HT1080 (cell line): ENCODE data around the gene VAT1. TPM values are rescaled to one million over a fixed set of nuclear protein-coding genes. Genes with fewer than 3 reads are reported as not detected.
"Not testable (repeated sequence)": the region's sequence is repeated elsewhere in the genome, so short reads cannot be mapped to it uniquely, and the experiment has no call there.

ENCODE experiments used
- DNase-seq: peaks from one replicate; pipeline ENCODE4 v3.0.0-alpha.2; 2015; ENCODE audit warnings: low read depth
- total RNA-seq: library from RNA; depleted of rRNA; stranded (reverse); fragments of >200 nt; shearing (Covaris generic); gene quantifications from 2 replicates; pipeline ENCODE4 v1.2.3, GENCODE V29; 2014

The VAT1 gene
- total RNA-seq, 1 experiment from 2014 or later = 52.6 TPM

GRCh38 chr17:43010667-43011308, 11.4 kb downstream of the VAT1 start:
- no peak for DNase-seq

- peak; percentile 82 for DNase-seq
These were observed 15.3 kb downstream of the VAT1 start, which contains the start of gene IFI35 for GRCh38 chr17:43006639-43007551. Gene IFI35 (plus strand): TSS chr17:43006784. CDS start chr17:43006948, 164 bp downstream.

GRCh38 chr17:43003542-43004172, 18.5 kb downstream of the VAT1 start:
- DNase-seq = peak; percentile 80

DNA sequence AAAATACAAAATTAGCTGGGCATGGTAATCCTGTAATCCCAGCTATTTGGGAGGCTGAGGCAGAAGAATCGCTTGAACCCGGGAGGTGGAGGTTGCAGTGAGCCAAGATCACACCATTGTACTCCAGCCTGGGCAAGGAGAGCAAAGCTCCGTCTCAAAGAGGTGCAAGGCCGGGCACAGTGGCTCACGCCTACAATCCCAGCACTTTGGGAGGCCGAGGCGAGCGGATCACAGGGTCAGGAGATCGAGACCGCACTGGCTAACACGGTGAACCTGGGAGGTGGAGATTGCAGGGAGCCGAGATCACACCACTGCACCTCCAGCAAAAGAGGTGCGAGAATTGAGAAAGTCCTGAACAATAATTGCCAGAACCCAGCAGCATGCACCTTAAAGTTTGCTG, 21.3 kb downstream of the VAT1 start:
- not testable (repeated sequence) for DNase-seq

DNA sequence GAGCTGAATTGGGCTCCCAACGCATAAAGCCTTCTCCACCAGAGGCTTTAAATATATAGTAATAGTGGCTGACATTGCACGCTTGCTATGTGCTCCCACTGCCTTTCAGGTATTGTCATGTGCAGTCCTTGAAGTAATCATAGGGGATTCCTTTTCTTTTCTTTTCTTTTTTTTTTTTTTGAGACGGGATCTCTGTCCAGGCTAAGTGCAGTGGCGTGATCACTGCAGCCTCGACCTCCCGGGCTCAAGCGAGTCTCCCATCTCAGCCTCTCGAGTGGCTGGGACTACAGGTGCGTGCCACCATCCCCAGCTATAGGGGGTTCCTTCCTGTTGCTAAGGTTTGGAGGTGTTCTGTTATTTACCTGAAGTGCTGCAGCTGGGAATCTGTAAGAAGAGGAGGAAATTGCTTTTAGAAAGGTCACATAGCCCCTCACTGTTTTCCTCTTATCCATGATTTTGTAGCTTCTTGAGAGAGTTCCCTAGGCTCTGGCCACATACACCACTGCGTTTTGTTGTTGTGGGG, 23.1 kb downstream of the VAT1 start:
- no peak for DNase-seq

DNA sequence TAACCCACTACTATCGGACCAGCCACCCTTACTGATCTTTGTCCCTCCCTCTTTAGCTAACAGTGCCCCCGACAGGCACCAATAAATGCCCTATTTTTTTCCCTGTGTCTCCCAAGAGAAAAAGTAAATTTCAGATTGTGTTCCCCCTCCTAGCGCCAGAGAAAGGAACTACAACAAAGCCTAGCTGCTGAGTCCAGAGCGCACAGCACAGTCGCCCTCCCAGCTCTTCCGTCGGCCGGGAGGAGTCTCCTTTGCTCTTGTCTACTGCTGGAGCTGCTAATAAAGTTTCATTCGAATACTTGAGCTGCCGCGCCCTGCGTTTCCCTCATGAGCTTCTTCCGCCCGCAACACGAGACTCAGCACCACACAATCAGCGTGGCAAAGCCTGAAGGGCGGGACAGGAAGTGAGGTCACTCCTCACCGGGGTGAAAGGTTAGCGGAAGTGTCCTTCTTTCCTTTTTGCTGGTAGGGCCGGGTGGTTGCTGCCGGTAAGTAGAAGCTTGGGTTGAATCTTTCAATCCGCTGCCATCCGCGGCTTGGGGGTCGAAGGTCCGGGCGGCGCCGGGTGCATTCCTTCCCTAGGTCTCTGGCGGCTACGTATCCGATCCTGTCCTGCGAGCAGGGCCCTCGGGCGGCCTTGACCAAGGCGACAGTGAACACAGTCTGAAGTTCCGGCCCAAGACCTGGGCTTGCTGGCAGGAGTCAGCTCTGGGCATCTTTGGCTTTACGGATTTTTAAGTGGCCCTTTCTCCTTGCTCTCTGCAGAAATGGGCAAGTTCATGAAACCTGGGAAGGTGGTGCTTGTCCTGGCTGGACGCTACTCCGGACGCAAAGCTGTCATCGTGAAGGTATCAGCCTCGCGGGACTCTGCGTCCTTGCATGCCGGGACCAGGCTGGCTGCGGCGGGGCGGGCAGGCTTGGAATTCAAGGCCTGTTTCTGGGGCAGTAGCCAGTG, 23.9 kb downstream of the VAT1 start, which contains the start of gene RPL27:
Gene RPL27 (plus strand): TSS at position 436 of the 955 bp plus-strand sequence. CDS start 332 bp downstream, at position 768.
- peak; percentile 100 for DNase-seq

DNA sequence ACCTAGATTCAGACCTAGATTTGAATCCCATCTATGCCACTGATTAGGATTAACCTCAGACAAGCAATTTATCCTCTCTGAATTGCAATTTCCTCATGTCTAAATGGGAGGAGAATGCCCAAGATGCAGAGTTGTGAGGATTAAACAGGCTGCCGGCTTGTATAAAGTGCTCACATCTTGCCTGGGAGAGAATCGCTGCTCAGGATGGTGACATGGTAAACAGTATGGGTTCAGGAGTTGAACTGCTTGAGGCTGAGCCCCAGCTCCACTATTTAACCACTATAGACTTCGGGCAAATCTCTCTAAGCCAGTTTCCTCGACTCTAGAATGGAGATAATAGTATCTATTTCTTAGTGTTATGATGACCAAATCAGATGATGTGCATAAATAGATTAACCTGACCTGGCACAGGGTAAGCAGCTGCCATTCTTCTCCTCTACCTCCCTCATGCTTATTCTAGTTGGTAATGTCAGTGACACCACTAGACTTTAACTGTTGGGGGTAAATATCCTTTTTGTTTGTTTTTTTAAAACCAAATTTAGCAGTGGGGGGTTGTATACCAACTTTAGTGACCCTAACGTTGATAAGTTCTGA, 24.7 kb downstream of the VAT1 start:
- DNase-seq = no peak

GRCh38 chr17:42993913-42994312, 28.3 kb downstream of the VAT1 start:
- not testable (repeated sequence) for DNase-seq

GRCh38 chr17:42992872-42993271, 29.3 kb downstream of the VAT1 start:
- no peak for DNase-seq

DNA sequence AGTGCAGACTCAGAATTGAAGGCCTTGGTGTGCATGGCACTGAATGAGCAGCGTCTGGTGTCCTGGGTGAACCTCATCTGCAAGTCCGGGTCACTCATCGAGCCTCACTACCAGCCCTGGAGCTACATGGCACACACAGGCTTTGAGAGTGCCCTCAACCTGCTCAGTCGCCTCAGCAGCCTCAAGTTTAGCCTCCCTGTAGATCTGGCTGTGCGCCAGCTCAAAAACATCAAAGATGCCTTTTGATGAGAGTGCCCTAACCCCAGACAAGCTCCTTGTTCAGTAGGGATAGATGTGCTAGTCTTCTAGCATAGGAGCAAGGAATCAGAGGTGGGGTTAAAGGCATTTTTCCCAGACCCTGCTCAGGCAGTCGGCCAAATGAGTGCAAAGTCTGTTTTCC, 30.7 kb downstream of the VAT1 start:
- DNase-seq = no peak

DNA sequence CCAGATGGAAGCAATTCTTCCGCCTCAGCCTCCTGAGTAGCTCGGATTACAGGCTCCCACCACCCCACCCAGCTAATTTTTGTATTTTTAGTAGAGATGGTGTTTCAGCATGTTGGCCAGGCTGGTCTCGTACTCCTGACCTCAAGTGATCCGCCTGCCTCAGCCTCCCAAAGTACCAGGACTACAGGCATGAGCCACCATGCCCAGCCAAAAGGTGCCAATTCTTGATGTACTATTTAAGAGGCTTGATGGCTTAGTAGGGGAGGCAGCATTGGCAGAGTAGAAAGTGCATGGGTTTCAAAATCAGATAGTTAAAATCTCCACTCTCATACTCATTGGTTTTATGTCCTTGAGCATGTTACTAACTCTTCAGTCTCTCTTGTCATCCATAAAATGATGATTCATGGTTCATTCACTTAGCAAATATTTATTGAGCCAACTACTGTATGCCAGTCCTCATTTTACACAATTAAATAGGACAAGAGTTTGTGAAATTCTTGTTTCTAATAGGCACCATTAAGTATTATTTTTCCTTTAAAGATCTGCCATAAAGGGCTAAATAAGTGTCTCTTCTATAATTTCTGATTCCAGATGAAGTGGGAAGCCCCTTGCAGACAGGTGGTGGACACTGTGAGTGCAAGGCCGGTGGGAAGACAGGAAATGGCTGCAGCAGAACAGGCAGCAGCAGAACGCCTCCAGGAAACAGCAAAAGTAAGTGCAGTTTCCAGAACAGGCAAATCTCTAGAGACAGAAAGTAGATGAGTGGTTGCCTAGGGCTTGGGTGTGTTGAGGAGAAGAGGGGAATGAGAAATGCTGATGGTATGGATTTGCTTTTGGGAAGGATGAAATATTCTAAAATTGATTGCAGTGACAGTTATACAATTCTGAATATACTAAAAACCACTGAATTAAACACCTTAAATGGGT, 32.2 kb downstream of the VAT1 start:
- peak; percentile 61 for DNase-seq

DNA sequence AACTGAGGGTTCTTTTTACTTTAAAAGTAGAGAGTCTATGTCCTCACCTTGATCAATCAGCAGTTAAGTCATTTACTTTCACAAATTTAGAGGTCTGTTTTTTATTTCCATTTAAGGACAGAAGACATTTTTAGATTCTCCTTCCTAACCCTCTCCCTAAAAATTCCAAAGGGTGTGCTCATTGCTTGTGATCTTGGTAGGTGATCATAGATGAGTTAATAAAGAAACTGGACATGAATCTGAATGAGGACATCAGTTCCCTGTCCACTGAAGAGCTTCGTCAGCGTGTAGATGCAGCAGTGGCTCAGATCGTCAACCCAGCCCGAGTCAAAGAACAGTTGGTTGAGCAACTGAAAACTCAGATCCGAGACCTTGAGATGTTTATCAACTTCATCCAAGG, 33.0 kb downstream of the VAT1 start:
- no peak for DNase-seq

- no peak for DNase-seq
These were observed 37.0 kb downstream of the VAT1 start for GRCh38 chr17:42985225-42985624.

GRCh38 chr17:42982266-42982665, 39.9 kb downstream of the VAT1 start:
- no peak for DNase-seq

- peak; percentile 55 for DNase-seq
These were observed 41.3 kb downstream of the VAT1 start for GRCh38 chr17:42980766-42981397.

GRCh38 chr17:42980274-42980765, 41.9 kb downstream of the VAT1 start, which contains the start of gene RUNDC1:
Gene RUNDC1 (plus strand): TSS chr17:42980565. CDS start chr17:42980577, 12 bp downstream.
- peak; percentile 82 for DNase-seq

DNA sequence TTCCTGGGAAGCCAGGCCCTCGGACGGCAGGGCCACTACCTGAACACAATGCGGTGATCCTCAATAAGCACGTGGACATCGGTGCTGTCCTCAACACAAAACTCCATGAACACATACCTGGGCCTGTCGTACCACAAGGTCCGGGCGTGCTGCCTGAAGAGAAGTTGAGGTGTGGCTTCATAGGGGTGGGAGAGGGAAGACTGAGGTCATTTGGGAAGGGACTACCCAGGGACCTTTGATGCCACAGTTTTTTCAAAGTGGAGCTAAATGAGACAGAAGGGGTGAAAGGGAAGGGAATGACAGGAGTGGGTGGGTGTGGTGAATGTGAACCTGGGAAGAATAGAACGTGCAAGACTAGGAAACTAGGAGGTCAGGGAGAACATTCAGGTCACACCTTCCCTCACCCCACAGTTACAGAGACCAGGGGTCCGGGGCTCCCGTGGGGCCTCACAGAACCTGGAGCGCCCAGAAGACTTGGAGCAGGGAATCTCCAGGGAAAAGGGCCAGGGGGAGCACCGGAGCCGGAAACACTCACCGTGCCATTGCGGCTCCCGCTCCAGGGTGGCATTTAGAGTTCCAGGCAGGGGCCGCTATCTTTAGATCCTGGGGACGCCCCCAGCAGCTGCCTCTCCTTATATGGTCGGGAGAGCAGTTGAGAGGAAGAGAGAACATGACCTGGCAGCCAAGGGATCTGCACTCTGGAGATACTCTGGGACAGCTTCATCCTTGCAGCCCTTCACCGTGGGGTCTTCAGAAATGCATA, 42.5 kb downstream of the VAT1 start, which contains the start of gene PTGES3L:
Gene PTGES3L (minus strand): TSS at position 570 of the 763 bp plus-strand sequence. CDS start 27 bp downstream, at position 543.
- peak; percentile 57 for DNase-seq
